Peyer's patch (tissue), 4 donors: ENCODE measurements around the gene LMBR1.

Source experiments
- POLR2A ChIP-seq, 2 donors: fragments of 450-650 bp; IDR thresholded peaks; one replicate each; pipeline ENCODE4 v1.5.1; 2017; ENCODE audit warnings: antibody characterized with exemption in 2 of 2, mild to moderate bottlenecking in 2 of 2, moderate library complexity in 2 of 2
- TF ChIP-seq, protein P1 (sequence below), 6 experiments: fragments of 450-650 bp in 4 of 6; fragments of 200-600 bp in 2 of 6; sonication (generic) in 1 of 6; IDR thresholded peaks; one replicate each; pipeline ENCODE4 v1.5.1; 2017 to 2019; ENCODE audit warnings: antibody characterized with exemption in 6 of 6, mild to moderate bottlenecking in 3 of 6, moderate library complexity in 1 of 6

DNA sequence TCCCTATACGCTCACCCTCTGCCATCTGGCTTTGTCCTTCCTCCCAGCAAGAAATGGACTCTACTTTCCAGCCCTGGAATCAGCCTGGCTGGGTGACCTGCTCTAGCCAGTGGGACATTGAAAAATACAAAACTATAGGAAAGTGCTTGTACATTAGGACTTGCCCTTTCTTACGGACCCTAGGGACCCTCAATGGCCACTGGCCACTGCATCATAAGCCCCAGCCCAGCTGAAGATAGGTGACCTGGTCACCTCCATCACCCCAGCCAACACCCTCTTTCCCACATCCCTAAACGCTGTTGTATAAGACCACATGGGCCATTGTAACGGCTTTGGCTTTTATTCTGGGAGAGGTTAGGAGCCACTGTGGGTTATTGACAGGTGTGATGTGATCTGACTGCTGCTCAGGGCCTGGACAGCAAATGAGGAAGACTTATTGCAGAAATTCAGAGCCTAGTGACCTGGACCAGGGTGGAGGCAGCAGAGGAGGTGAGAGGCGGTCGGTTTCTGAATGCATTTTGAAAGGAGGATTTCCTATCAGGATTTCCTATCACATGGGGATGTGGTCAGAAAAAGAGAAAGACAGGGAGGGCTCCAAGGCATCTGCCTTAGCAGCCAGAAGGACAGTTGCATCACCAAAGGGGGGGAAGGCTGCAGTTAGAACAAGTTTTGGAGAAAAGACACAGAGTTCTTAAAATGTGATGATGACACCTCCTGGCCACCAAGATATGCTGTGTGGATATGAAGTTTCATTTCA, 2.2 kb upstream of the LMBR1 start:
- TF ChIP-seq, protein P1, sequence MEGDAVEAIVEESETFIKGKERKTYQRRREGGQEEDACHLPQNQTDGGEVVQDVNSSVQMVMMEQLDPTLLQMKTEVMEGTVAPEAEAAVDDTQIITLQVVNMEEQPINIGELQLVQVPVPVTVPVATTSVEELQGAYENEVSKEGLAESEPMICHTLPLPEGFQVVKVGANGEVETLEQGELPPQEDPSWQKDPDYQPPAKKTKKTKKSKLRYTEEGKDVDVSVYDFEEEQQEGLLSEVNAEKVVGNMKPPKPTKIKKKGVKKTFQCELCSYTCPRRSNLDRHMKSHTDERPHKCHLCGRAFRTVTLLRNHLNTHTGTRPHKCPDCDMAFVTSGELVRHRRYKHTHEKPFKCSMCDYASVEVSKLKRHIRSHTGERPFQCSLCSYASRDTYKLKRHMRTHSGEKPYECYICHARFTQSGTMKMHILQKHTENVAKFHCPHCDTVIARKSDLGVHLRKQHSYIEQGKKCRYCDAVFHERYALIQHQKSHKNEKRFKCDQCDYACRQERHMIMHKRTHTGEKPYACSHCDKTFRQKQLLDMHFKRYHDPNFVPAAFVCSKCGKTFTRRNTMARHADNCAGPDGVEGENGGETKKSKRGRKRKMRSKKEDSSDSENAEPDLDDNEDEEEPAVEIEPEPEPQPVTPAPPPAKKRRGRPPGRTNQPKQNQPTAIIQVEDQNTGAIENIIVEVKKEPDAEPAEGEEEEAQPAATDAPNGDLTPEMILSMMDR (IDR thresholded peaks at IDR 0.05) = no peak
- TF ChIP-seq POLR2A (IDR thresholded peaks at IDR 0.05) = no peak
